PFSK-1 (cell line): ENCODE measurements around the gene GSE1.

Experiments used
- POLR2AphosphoS5 ChIP-seq: IDR thresholded peaks from 2 replicates; pipeline ENCODE4 v1.6.1; 2012; ENCODE audit warnings: low read depth, mild to moderate bottlenecking, control low read depth, low read length, moderate library complexity
- TAF1 ChIP-seq: IDR thresholded peaks from 2 replicates; pipeline ENCODE4 v1.6.1; 2012; ENCODE audit warnings: low read length, control low read depth, borderline replicate concordance; ENCODE audit not compliant: insufficient read depth
- TF ChIP-seq, protein P1 (sequence below), 2 experiments: IDR thresholded peaks; 2 replicates each; pipeline versions ENCODE4 v1.6.1 to v1.8.0; 2011 to 2012; ENCODE audit warnings: low read depth in 2 of 2, low read length in 2 of 2, control low read depth in 1 of 2, inconsistent platforms in 1 of 2, mild to moderate bottlenecking in 1 of 2, moderate library complexity in 1 of 2; ENCODE audit not compliant: insufficient read depth in 1 of 2

DNA sequence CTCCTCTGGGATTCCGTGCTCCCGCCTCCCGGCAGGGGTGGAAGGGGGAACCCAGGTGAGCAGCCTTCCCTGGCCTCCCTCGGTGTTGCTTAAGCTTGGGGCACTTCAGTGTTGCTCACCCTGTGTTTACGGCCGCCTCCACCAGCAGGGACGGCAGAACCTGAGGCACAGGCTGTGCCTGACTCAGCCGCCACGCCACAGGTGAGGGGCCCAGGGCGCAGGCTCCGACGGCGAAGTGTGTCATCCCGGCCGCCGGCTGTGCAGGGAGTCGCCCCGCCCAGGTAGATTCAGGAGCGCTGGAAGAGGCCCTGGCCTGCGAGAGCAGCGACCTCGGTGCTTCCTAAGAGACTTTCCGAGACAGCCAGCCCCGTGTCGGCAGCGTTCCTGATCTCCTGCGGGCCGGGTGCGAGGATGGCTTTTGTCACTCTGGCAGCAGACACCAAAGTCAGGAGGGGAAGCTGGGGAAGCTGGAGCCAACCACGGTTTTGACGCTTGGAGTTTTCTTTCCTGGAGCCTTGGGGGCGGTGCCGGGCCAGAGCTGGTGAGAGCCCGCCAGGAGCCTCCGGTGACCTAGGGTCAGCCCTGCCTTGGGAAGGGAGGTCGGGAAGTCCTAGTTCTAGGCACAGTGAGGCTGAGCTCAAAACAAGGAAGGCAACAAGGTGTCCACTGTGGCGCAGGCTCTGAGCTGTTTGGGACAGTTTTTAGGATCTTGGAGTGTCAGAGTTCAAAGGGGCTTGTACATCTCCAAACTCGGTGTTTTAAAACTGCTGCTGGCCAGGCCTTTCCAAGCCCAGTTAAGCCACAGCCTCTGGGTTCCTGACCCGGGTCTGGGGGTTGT, 2.1 kb downstream of the GSE1 start:
- no peak for TF ChIP-seq POLR2AphosphoS5
- TF ChIP-seq TAF1: no peak
- TF ChIP-seq, protein P1, sequence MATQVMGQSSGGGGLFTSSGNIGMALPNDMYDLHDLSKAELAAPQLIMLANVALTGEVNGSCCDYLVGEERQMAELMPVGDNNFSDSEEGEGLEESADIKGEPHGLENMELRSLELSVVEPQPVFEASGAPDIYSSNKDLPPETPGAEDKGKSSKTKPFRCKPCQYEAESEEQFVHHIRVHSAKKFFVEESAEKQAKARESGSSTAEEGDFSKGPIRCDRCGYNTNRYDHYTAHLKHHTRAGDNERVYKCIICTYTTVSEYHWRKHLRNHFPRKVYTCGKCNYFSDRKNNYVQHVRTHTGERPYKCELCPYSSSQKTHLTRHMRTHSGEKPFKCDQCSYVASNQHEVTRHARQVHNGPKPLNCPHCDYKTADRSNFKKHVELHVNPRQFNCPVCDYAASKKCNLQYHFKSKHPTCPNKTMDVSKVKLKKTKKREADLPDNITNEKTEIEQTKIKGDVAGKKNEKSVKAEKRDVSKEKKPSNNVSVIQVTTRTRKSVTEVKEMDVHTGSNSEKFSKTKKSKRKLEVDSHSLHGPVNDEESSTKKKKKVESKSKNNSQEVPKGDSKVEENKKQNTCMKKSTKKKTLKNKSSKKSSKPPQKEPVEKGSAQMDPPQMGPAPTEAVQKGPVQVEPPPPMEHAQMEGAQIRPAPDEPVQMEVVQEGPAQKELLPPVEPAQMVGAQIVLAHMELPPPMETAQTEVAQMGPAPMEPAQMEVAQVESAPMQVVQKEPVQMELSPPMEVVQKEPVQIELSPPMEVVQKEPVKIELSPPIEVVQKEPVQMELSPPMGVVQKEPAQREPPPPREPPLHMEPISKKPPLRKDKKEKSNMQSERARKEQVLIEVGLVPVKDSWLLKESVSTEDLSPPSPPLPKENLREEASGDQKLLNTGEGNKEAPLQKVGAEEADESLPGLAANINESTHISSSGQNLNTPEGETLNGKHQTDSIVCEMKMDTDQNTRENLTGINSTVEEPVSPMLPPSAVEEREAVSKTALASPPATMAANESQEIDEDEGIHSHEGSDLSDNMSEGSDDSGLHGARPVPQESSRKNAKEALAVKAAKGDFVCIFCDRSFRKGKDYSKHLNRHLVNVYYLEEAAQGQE (IDR thresholded peaks at IDR 0.05; ENCODE audit: insufficient read depth in 1 of 2, low read depth in 2 of 2, low read length in 2 of 2): no peak
